AG04450 (cell line): ENCODE measurements around the gene ZNF669. TPM values are rescaled to one million over a fixed set of nuclear protein-coding genes. Genes with fewer than 3 reads are reported as not detected.

Source experiments
- CTCF ChIA-PET: fragments of 300-600, 350-600 bp; formaldehyde crosslinking; extraction: SDS; loops from one replicate; lab custom pipeline; 2022; ENCODE audit warnings: antibody characterized with exemption, inconsistent platforms; lab: Charles Lee
- POLR2A ChIA-PET: fragments of 350-600 bp; formaldehyde crosslinking; extraction: SDS; loops from one replicate; lab custom pipeline; 2021; ENCODE audit warnings: antibody characterized with exemption, inconsistent platforms; lab: Yijun Ruan, JAX
- DNase-seq: peaks from one replicate; pipeline ENCODE4 v3.0.0-alpha.2; 2011; ENCODE audit warnings: low read depth, low spot score
- H3K27ac ChIP-seq: one replicate; pipeline ENCODE4 v1.5.1; 2012; ENCODE audit warnings: low read depth, low read length, control low read depth
- H3K27me3 ChIP-seq: one replicate; pipeline ENCODE4 v1.6.0; 2012; ENCODE audit warnings: low read length; ENCODE audit not compliant: control insufficient read depth, insufficient read depth
- H3K4me3 ChIP-seq: 2 replicates; pipeline ENCODE4 v1.5.1; 2011; ENCODE audit warnings: mild to moderate bottlenecking, low read depth, low read length, control low read depth
- H3K9me3 ChIP-seq: 2 replicates; pipeline ENCODE4 v1.5.1; 2012; ENCODE audit warnings: low read length; ENCODE audit not compliant: control insufficient read depth, insufficient read depth
- polyA plus RNA-seq: library from polyadenylated mRNA; depleted of rRNA; stranded (reverse); fragments of >200 nt; gene quantifications from 2 replicates; pipeline ENCODE4 v1.2.3, GENCODE V29; 2011
- TF ChIP-seq, protein P1 (sequence below): IDR thresholded peaks from 2 replicates; pipeline ENCODE4 v1.5.1; 2011; ENCODE audit warnings: low read depth, low read length, control low read depth, inconsistent platforms

The ZNF669 gene
- polyA plus RNA-seq, 1 experiment: 8.4 TPM

DNA sequence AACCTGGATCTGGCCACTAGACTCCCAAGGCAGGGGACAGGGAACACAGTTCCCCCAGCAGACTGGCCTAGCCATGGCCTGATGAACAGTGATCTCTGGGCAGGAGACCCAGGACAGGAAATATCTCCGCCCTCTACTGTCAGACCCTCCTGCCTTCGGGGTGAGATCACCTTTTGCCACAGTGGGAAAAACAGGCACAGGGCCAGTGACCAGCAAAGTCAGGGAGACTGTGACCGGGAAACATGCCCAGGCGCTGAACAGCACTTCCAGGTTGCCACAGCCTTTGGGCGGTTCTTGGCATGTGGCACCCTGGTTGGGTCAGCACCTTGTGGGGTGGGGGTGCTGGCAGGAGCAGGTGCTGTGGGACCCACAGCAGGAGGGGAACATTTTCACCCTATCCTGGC, 8.9 kb upstream of the ZNF669 start:
- Histone ChIP-seq H3K27ac (no peak overlapping the region), H3K27me3 (no peaks in the 10 kb centered on the region), H3K4me3 (no peak overlapping the region), H3K9me3 (peaks cover 16% of the 10 kb centered on the region)
- TF ChIP-seq, protein P1, sequence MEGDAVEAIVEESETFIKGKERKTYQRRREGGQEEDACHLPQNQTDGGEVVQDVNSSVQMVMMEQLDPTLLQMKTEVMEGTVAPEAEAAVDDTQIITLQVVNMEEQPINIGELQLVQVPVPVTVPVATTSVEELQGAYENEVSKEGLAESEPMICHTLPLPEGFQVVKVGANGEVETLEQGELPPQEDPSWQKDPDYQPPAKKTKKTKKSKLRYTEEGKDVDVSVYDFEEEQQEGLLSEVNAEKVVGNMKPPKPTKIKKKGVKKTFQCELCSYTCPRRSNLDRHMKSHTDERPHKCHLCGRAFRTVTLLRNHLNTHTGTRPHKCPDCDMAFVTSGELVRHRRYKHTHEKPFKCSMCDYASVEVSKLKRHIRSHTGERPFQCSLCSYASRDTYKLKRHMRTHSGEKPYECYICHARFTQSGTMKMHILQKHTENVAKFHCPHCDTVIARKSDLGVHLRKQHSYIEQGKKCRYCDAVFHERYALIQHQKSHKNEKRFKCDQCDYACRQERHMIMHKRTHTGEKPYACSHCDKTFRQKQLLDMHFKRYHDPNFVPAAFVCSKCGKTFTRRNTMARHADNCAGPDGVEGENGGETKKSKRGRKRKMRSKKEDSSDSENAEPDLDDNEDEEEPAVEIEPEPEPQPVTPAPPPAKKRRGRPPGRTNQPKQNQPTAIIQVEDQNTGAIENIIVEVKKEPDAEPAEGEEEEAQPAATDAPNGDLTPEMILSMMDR: no peak
- no peak for DNase-seq
- ChIA-PET POLR2A (no interaction called here), CTCF (no interaction called here)

DNA sequence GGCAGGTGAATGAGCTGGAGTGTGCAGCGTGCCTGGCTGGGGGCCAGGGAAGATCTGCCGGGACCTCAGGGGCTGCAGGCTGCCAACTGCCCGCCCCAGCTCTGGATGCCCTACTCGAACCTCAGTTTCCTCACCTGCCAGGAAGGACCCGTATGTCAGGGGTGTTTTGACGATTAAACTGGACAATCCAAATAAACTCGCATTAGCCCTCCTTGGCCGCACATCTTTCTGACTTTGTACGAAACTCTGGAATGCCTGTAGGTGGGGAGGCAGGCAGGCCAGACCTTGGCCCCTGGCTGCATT, 8.3 kb upstream of the ZNF669 start:
- H3K27ac ChIP-seq: no peak overlapping the region
- peak overlapping the region; percentile 62; the same call in 1 of the 2 replicates for H3K4me3 ChIP-seq
- DNase-seq: no peak
- POLR2A ChIA-PET: no interaction called here
- CTCF ChIA-PET: no interaction called here
- H3K27me3 ChIP-seq: no peaks in the 10 kb centered on the region
- H3K9me3 ChIP-seq: peaks cover 16% of the 10 kb centered on the region
- TF ChIP-seq, protein P1: no peak

DNA sequence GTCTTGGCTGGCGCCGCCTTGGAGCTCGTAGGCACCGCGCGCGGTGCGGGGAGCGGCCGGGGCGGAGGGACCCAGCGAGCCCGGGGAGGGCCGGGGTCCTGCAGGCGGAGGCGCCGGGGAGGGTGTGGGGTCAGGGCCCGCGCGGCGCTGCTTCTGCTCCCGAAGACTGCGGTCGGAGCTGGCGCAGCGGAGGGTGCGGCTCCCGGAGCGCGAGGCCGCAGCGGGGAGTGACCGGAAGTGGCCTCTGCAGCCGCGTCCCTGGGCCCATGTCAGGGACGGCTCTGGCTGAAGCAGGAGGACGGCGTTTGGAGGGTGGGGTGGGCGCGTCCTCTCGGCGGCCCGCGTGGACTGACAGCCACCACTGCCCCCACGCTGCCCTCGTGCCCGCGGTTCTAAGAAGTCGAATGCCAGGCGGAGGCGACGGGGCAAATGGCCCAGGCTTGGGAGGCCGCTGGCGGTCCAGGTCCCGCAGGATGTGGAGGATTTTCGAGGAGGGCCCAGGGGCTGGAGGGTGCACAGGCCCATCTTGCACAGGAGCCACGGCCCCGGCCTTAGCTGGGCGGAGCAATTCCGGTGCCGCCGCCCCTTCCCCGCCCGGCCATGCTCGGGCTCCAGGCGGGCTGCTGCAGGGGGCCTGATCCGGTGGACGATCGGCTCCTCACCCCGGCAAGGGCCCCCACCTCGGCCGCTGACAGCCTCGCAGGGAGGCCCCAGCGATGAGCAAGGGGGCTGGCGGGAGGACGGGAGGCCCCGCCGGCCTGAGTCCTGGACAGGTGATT, 7.7 kb upstream of the ZNF669 start:
- ChIA-PET POLR2A (interaction anchor here (0.6 to 1.2 kb wide), 3 partner anchors 9 to 180 kb away, joined by 4 read pairs; partner anchors contain the start of gene ZNF670), CTCF (no interaction called here)
- peak overlapping the region; percentile 62 for H3K4me3 ChIP-seq
- TF ChIP-seq, protein P1: no peak
- no peak overlapping the region for H3K27ac ChIP-seq
- peaks cover 16% of the 10 kb centered on the region for H3K9me3 ChIP-seq
- no peaks in the 10 kb centered on the region for H3K27me3 ChIP-seq
- DNase-seq: peak; percentile 10

DNA sequence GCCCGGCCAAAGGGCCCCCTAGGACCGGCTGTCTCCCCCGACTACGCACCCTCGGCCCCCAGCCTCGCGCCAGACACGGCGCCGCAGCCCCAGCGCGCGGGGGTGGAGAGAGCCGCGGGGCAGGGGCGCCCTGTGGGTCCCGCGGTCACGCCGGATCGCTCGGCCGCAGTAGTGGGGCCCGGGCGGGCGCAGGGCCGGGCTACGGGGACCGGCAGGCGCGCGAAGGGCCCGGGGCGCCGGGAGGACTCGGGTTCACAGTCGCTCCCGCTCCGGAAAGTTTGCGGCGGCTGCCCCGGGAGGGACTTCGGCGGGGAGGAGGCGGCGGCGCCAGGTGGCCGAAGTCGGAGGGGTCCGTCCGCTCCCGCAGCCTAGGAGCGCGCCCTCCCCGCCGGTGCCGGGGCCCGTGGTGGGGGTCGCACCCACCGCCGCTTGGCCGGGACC, 7.1 kb upstream of the ZNF669 start:
- no peak overlapping the region for H3K27ac ChIP-seq

More for the DNA sequence above, 7.1 kb upstream of the ZNF669 start:
- ChIA-PET POLR2A (interaction anchor here (1.2 kb wide), 1 partner anchor 179 kb away, joined by 4 read pairs; no protein-coding TSS in a partner anchor), CTCF (no interaction called here)
- H3K4me3 ChIP-seq: peak overlapping the region; percentile 62
- no peaks in the 10 kb centered on the region for H3K27me3 ChIP-seq
- TF ChIP-seq, protein P1: no peak
- peaks cover 19% of the 10 kb centered on the region for H3K9me3 ChIP-seq
- DNase-seq: no peak
